OCI-M2 (cell line): ENCODE measurements around the gene HOXD4.

ENCODE experiments used
- DNase-seq: peaks from one replicate; lab custom pipeline; 2025; ENCODE audit not compliant: unreplicated experiment; lab: John Stamatoyannopoulos, UW

The HOXD4 gene

DNA sequence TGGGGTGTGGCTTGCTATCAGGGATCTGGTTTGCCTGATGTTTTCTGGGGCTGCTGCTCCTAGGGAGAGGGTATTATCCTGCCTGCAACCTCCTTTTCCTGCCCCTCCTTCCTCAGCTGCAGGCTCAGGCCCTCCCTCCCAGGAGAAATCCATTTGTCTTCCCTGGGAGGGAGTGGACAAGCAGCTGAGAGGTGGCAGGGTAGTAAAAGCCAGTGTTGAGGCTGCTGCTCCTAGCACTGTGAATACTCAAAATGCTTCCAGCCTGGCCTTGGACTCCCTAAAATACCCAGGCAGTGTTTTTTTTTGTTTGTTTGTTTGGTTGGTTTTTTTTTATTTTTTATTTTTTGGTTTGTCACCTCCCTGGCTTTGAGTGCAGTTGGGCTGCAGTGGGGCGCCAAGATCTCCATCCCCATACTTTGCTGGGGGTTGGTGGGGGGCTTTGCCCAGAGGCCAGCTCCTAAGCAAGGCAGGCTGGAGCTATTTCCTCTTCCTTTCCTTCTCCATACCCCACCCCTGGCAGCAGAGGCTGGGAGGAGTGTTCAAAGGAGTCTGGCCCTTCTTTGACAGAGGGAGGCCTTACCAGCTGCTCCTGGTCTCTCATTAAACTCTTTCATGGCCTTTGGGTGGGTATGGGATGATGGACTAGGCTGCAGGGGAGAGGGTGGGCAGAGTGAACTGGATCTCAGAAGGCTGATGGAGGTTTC, 19.4 kb downstream of the HOXD4 start:
- DNase-seq, result no peak

DNA sequence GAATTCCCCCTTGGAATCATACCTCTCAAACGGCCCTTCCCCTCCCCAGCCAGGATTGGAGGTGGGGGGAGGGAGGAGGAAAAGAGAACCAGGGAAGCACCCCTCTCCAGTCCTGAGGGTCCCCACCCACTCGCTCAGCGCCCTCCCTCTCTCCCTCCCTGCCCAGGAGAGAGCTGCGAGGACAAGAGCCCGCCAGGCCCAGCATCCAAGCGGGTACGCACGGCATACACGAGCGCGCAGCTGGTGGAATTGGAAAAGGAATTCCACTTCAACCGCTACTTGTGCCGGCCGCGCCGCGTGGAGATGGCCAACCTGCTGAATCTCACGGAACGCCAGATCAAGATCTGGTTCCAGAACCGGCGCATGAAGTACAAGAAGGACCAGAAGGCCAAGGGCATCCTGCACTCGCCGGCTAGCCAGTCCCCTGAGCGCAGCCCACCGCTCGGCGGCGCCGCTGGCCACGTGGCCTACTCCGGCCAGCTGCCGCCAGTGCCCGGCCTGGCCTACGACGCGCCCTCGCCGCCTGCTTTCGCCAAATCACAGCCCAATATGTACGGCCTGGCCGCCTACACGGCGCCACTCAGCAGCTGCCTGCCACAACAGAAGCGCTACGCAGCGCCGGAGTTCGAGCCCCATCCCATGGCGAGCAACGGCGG, 20.1 kb downstream of the HOXD4 start:
- no peak for DNase-seq

DNA sequence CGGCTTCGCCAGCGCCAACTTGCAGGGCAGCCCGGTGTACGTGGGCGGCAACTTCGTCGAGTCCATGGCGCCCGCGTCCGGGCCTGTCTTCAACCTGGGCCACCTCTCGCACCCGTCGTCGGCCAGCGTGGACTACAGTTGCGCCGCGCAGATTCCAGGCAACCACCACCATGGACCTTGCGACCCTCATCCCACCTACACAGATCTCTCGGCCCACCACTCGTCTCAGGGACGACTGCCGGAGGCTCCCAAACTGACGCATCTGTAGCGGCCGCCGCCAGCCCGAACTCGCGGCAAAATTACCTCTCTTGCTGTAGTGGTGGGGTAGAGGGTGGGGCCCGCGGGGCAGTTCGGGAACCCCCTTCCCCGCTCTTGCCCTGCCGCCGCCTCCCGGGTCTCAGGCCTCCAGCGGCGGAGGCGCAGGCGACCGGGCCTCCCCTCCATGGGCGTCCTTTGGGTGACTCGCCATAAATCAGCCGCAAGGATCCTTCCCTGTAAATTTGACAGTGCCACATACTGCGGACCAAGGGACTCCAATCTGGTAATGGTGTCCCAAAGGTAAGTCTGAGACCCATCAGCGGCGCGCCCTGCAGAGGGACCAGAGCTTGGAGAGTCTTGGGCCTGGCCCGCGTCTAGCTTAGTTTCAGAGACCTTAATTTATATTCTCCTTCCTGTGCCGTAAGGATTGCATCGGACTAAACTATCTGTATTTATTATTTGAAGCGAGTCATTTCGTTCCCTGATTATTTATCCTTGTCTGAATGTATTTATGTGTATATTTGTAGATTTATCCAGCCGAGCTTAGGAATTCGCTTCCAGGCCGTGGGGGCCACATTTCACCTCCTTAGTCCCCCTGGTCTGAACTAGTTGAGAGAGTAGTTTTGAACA, 20.9 kb downstream of the HOXD4 start:
- DNase-seq, result no peak

DNA sequence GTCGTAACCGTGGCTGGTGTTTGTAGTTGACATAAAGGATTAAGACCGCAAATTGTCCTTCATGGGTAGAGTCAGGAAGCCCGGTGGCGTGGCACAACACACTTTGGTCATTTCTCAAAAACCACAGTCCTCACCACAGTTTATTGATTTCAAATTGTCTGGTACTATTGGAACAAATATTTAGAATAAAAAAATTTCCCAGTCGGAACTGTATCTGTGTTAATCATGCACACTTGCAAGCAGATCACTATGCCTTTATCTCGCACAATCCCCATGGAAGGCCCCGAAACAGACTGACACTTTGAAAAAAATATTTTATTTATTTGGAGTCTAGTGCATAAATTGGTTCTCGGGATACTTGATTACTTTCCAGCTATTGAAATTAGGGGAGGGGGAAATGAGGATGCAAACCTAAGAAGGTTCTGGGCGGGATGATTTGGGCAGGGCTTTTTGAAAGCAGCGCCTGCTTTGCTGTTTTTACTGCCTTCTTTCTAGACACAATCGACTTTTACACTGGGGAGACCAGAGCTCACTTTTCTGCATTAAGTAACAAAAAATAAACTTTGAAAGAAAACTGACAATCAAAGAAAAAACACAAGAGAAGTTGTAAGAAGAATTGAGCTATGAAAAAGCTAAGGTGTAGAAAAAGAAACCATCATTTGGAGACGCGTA, 21.7 kb downstream of the HOXD4 start:
- DNase-seq, result no peak

DNA sequence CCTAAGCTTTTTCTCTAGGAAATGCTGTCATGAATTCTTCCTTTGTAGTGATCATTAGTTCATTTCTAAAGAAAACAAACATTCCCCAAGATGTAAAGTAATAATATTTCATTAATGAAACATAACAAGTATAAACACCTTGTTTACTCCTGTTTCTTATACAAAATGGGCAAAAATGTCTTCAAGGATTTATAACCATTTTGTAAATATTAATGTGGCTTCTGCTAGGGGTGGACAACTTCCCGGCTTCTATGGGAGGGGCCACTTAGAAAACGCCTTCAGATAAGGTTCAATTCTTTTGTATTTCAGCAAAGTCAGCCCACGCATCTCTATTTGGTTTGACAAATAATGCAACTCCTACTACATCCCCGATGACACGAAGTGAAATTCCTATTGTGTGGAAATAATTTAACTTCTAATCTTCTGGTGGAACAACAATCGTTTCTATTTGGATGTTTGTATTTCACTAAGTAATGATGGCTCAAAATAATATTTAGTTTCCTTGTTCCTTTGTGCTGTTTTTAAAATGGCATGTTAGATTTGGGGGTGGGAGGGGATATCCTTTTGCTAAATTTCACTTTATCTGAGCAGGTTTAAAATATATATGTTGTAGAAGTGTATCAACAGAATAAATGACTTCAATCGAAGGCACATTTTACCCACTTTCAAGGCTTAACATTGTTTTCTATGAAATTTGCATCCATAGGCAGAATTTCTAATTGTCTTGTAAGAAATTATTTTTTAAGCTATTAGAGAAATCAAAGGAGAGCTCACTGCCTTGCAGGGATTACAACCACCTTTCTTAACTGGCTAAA, 22.4 kb downstream of the HOXD4 start:
- DNase-seq, result no peak

DNA sequence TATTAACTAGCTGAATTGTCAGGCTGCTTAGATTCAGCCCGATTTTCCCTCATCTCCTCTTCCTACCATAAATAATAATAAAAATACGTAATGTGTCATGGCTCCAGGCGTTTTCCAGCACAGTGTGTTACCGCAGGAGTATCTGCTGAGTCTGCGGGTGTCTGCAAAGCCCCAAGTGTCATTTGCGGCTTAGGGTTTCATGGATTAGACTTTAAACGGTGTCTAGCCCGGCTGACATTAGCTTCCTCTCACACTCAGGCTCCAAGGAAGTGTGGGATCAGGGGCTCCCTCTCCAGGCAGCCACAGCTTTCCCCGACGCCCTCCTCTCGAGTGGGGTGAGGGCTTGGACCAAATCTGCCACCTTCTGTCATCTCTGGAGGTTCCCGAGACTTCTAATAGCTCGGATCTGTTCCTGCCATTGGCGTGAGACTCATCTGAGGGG, 23.1 kb downstream of the HOXD4 start:
- DNase-seq, result no peak

DNA sequence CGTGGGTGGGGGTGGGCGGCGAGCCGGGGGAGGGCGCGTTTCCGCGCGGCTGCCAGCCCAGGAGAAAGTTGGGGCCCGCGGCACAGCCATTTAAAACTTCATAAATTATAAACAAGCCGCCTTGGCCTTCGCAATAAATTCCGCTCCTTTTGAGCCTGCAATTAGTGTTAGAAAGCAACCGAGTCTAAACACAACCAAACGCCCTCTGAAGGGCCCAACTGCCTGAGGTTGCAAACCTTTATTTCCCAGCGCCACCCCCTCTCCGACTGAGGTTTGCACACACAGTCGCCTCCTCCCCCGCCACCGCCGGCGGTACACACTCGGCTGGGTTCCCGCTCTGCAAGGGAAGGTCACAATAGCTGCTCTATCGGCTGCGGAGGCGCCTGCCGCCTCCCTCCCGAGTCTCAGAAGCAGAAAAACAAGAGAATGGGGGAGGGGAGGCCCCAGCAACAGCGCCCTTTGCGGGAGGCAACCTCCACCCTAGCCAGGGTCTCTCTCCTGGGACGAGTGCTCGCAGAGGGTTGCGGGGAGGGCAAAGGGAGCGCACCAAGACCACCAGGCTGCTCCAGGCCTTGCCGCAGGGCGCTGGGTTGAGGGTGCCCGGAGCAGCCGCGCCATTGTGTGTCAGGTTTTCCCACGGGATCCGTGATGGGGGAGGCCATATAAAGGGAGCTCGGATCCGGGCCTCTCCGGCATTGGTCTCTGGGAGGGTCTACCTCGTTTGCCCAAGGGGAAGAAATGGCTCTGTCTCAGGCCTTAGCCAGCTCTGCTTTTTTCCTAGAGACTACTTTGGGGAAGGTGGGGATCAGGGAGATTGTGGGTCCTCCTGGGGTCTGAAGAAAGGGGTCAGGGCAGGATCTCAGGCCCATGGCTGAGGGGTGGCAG, 23.7 kb downstream of the HOXD4 start:
- DNase-seq, result no peak

DNA sequence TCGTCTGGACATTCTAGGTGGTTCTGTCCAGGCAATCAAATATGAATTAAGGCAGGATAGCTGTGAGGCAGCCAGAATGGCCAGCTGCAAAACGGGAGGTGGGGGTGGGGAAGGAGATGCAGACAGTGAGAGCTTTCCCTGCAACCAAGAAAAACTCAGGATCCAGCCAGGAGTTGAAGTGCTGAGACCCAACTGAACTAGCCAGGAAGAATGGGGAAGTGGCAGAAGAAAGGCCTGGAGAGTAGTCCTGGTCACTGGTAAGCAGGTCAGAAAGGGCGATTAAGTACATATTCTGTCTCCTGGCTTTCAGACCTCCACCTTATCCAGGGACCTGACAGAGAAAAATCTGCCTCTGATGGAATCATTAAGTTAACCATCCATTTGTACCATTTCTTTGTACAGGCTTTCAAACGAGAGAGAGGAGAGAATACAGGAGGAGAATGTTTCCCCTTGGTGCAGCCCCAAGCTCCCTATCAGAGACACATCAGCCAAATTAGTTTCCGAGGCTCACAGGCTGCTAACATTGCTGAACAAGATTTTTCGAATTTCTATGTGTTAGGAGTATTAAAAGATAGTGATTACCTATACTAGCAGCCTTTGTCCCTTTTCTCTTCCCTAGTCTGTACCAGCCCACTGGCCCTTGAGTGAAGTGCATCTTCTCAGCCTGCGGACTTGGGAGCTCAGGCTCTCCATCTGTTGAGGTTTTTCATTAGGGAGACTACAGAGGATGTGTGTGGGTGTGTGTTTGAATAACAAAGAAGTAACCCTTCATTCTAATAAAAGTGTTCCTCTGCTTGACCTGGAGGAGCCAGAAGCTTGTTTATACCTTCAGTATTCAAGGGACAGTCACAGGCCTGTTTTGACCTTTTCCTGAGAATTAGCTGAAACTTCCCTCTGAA, 24.6 kb downstream of the HOXD4 start:
- DNase-seq, result no peak

DNA sequence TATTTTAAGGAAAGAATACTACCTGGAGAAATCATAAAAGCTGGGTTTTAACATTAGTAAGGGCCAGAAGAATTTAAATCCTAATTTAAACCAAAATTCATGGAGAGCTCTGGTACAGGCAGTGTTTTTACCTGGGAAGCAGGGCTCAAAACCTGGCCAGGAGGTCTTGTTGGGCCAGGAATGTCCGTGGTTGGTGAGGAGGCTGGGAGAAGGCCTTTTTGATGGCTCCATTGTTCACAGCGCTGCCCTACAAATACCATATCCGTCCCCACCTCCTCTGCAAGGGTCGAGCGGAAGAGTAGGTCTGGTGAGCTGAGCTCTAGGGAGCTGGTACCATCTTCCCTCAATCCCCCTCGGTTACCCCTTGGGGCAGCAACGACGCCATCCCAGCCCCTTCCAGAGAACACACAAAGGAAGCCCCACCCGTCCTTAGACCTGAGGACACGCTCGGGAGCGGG, 26.3 kb downstream of the HOXD4 start:
- DNase-seq, result no peak

DNA sequence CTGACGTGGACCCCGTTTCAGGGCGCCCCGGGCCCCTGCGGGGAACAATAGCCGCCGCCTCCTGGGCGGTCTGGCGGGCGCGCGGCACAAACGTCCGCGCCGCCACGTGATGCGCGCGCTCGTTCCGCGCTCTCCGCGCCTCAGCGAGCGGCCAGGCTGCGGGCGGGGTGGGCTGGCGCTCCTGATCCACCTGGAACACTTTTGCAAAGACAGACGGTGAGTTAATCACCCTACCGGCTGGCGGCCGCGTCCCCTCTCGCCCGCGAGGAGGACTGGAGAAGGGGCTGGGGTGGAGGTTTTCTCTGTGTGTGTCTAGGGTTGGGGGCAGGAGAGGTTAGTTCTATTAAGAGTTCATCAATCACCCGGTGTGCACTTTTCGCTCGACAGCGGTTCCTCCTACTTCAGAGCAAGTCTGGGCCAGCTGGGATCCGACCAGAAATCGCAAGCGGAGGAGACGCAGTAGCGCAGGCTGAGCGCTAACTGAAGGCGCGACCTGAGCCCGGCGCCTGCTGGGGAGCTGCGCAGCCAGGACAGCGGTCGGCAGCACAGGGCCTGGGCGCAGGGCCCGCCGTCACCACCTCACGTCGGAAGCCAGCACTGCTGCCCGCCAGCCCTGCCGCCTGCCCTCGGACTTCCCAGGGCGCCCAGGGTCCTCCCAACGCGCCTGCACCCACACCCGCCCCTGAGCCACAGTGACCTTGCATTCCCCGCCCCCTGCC, 26.8 kb downstream of the HOXD4 start:
- DNase-seq, result no peak

DNA sequence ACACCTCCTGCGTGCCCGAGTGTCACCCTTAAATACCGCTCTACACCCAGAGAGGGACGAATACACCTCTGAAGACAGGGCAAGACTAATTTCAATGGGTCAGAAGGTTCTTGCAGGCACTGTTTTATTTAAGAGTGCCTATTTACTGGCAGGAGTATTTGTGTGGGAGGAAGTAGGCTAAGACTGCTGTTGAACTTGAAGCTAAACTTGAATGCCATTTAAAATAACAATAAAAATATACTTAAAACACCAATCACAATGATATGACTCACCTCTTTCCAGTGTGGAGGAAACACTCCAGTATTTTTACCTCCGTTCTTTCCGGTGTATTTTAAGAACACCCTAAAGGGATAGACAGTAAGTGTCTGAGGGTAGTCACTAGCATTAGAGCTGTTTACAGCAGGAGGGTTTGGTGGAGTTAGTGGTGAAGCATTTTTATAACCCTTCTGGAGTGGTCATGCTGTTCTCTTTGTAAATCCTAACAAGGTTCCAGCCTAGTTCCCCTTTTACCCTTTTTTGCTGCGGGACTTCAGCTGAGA, 27.5 kb downstream of the HOXD4 start:
- no peak for DNase-seq

DNA sequence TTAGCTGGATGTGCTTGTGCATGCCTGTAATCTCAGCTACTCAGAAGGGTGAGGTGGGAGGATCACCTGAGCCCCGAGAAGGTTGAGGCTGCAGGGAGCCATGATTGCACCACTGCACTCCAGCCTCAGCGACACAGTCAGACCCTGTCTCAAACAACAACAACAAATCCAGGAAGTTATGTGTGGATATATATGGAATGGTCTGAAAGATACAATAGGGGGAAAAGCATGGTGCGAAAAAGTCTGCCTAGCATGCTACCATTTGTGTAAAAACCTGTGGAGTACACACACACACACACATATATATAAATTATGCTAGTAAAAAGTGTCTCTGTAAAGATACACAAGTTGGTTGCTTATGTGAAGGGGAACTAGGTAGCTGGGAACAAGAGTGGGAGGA, 30.2 kb downstream of the HOXD4 start:
- DNase-seq, result no peak

DNA sequence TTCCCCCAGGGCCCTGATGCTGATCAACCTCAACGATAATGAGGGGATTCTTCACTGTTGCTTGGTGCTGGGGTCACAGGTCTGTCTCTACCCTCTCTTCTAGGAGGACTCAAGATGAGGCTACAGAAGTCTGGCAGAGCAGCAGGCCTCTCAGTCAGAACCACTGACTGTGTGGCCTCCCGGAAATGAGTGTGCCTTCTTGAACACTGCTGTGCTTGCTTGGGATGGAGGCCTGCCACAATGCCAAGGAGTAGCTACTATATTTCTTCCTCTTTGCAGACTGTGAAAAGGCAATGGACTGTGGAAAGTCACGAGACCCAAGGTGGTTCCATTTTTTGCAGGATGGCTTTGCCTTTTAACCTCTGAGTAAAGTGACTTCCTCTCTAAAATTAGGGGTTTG, 31.3 kb downstream of the HOXD4 start:
- DNase-seq, result no peak

DNA sequence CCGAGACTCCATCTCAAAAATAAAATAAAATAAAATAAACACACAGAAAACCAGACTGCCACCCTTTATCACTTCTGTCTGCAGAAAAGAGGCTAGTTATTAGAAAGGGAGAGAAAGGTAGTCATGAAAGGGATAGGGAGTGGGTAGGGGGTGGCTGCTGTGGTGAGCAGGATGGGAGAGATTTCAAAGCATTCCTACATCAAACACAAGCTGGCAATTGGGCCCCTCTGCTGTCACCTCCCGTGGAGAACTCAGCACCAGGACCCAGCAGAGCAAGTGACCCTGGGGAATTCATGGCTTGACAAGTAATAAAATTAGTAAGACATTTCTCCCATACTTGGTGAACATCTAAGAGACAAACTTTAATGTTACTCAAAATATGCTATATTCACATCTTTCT, 33.4 kb downstream of the HOXD4 start:
- DNase-seq, result no peak

DNA sequence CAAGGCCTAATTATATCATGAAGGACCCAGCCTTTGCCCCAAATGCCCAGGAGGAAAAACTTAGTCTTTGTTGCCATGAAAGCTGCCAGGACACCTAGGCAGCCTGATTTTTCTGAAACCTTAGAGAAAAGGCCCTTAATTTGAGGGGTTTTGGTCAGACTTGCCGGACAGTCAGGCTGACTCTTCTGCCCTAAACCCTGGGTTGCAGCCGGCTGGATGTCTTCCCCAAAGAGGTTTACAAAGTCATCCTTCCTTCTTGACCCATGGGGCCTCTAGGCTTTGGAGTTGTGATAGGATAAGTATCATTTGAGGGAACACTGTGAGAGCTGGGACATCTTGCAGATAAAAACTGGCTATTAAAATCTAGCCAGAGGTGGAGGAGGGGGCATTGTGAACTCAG, 34.7 kb downstream of the HOXD4 start:
- DNase-seq, result no peak

DNA sequence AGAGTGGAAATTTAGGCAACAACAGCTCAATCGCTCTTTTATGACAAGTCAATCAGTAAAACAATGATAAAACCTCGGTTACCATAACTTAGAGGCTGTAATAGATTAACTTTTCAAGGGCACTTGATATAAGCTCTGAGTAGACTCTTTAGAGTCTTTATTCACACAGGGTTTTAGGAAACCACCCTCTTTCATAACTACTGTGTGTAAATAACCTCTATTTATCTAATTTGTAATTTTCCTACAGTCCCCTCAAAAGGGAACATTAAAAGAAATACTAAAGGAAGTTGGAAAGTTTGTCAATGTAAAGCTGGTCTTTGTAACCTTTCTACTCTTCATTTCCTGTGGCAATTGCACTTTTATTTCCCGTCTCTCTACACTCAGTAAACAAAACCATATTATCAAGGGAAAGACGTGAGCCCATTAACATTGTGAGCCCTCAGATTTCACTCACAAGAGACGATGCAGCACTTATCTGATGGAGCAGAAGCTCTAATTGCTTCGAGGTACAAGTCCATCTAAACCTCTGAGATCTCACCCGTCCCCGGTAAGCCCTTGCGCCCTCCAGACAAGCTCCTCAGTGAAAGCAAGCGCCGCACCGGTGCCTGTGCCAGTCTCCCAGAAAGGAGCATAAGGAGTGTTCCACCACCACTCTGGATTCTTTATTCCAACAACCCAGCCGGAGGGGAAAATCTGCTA, 36.0 kb downstream of the HOXD4 start:
- DNase-seq, result no peak
